Spleen (tissue), 11 donors: ENCODE measurements around the gene AGRN. TPM values are rescaled to one million over a fixed set of nuclear protein-coding genes. Genes with fewer than 3 reads are reported as not detected.
A peak's percentile ranks its signal among the peaks of the same experiment; 100 is the strongest.
"Not testable (repeated sequence)": the region's sequence is repeated elsewhere in the genome, so short reads cannot be mapped to it uniquely, and the experiment has no call there.

Source experiments
- DNase-seq: peaks from one replicate; pipeline ENCODE4 v3.0.0-alpha.2; 2020
- H3K27ac ChIP-seq, 8 donors: fragments of 200-600 bp; sonication (generic) in 7 of 8; 1 replicate in 4 of 8; 2 replicates in 4 of 8; pipeline versions ENCODE4 v1.5.0 to v1.8.0; 2016 to 2021; ENCODE audit warnings: inconsistent platforms in 4 of 8, mild to moderate bottlenecking in 4 of 8, moderate library complexity in 1 of 8
- H3K27me3 ChIP-seq, 7 donors: fragments of 200-600 bp; sonication (generic) in 6 of 7; replicated peaks in 1 of 7; 1 replicate in 4 of 7; 2 replicates in 3 of 7; pipeline versions ENCODE4 v1.5.0 to v1.8.0; 2016 to 2021; ENCODE audit warnings: inconsistent platforms in 3 of 7, mild to moderate bottlenecking in 1 of 7
- H3K36me3 ChIP-seq, 6 donors: fragments of 200-600 bp; sonication (generic) in 5 of 6; 1 replicate in 4 of 6; 2 replicates in 2 of 6; pipeline versions ENCODE4 v1.5.0 to v1.8.0; 2016 to 2021; ENCODE audit warnings: inconsistent platforms in 2 of 6
- H3K4me1 ChIP-seq, 6 donors: fragments of 200-600 bp; sonication (generic) in 5 of 6; 1 replicate in 3 of 6; 2 replicates in 3 of 6; pipeline versions ENCODE4 v1.5.0 to v1.8.0; 2016 to 2021; ENCODE audit warnings: inconsistent platforms in 3 of 6
- H3K4me3 ChIP-seq, 8 donors: fragments of 200-600 bp; sonication (generic) in 7 of 8; 1 replicate in 4 of 8; 2 replicates in 4 of 8; pipeline versions ENCODE4 v1.5.0 to v1.8.0; 2016 to 2021; ENCODE audit warnings: inconsistent platforms in 4 of 8, mild to moderate bottlenecking in 4 of 8, moderate library complexity in 2 of 8
- H3K9me3 ChIP-seq, 8 donors: fragments of 200-600 bp; sonication (generic) in 7 of 8; 1 replicate in 4 of 8; 2 replicates in 4 of 8; pipeline versions ENCODE4 v1.5.0 to v1.8.0; 2016 to 2021; ENCODE audit warnings: inconsistent platforms in 4 of 8
- CTCF ChIP-seq, 11 experiments: fragments of 200-600 bp in 7 of 11; fragments of 450-650 bp in 4 of 11; sonication (generic) in 4 of 11; IDR thresholded peaks in 8 of 11; conservative IDR thresholded peaks in 3 of 11; 1 replicate in 7 of 11; 2 replicates in 4 of 11; pipeline versions ENCODE4 v1.4.0 to v1.8.0; 2016 to 2021; ENCODE audit warnings: antibody characterized with exemption in 11 of 11, inconsistent platforms in 4 of 11, mild to moderate bottlenecking in 1 of 11
- POLR2A ChIP-seq, 3 donors: fragments of 450-650 bp; IDR thresholded peaks; one replicate each; pipeline ENCODE4 v1.5.1; 2017; ENCODE audit warnings: antibody characterized with exemption in 3 of 3, mild to moderate bottlenecking in 1 of 3
- POLR2AphosphoS5 ChIP-seq, 3 donors: sonication (generic); formaldehyde crosslinking; IDR thresholded peaks; one replicate each; pipeline ENCODE4 v1.5.1; 2017; ENCODE audit warnings: antibody characterized with exemption in 3 of 3
- WGBS, 5 donors: extraction: QIAGEN DNeasy Blood & Tissue Kit in 3 of 5; methylation state at CpG; one replicate each; pipeline versions ENCODE4 v1.1.5 to v1.1.7; 2013 to 2018; 5-methylcytosine and 5-hydroxymethylcytosine counted together
- intact Hi-C: fragments of 100-400 bp; cut with DNase I; formaldehyde crosslinking; loops from one replicate; pipeline ENCODE4 v1.15.0; 2023; ENCODE audit warnings: low total_unique reads
- polyA plus RNA-seq, 3 donors: library from polyadenylated mRNA; stranded (reverse); fragments of 200-250 nt; gene quantifications; one replicate each; pipeline ENCODE4 v1.2.1, GENCODE V29; 2013
- total RNA-seq, 7 donors: library from RNA; depleted of rRNA in 3 of 7; stranded (reverse); fragments of >200 nt in 3 of 7; fragmentation: NEBNext Ultra II Directional in 4 of 7; extraction: Animal tissue kit (Norgen Biotek cat#: 25700) in 4 of 7; gene quantifications; one replicate each; pipeline versions ENCODE4 v1.1.0 to v1.2.1, GENCODE V29; 2016 to 2021
- donor health status: healthy with polysubstance abuse.
- donor health status: DM: no; HTN: no; CAD: no; lungs with moderate emphysema.
- donor health status: DM: no; HTN: no; CAD: no.
- donor health status: Bipolar disorder and iron deficiency.
- donor health status: healthy.
- donor health status: DM: no; HTN: no; CAD: no.
- donor health status: DM: yes; HTN: yes; CAD: no.

The AGRN gene
- total and polyA plus RNA-seq, 10 donors = 4.6 to 27.2 (median 14.5) TPM

GRCh38 chr1:1024771-1025699, 5.1 kb downstream of the AGRN start:
- Histone ChIP-seq H3K27me3 (peaks cover 0 to 45% (median 15%) of the 10 kb centered on the region in 7 donors), H3K4me3 (no peak overlapping the region), H3K9me3 (no peaks in the 10 kb centered on the region), H3K4me1 (peaks cover 9 to 65% (median 27%) of the 10 kb centered on the region in 6 donors), H3K27ac (no peak overlapping the region), H3K36me3 (no peaks in the 10 kb centered on the region)
- intact Hi-C loops = no loop called here
- WGBS, 5 donors = 64 to 84% (median 68%) methylated on average over 14 to 31 of the region's 31 CpGs
- no peak for DNase-seq
- peak in 1 of 3 donors; percentile 40 for TF ChIP-seq POLR2AphosphoS5 (IDR thresholded peaks at IDR 0.05)
- no peak for TF ChIP-seq POLR2A (IDR thresholded peaks at IDR 0.05)

DNA sequence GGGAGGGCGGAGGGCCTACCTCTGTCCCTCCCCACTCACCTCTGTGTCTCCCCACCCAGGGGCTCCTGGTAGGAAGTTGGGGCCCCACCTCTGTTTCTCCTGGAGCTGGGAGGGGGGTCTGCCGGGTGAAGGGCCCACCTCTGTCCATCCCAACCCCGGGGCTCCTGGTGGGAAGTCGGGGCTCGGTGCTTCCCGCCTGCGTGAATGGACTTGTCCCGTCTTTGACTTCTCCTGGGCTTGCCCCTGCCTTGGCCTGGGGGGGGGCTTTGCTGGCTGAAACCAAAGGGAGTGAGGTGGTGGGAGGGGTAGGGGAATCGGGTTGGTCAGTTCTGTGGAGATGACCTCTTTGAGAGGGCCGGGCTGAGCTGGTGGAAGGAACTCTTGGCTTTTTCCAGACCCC, 5.8 kb downstream of the AGRN start:
- H3K4me3 ChIP-seq = no peak overlapping the region
- DNase-seq = no peak
- H3K27ac ChIP-seq = no peak overlapping the region
- TF ChIP-seq POLR2AphosphoS5 (IDR thresholded peaks at IDR 0.05) = no peak
- no peak for TF ChIP-seq POLR2A (IDR thresholded peaks at IDR 0.05)
- no peak for TF ChIP-seq CTCF (IDR thresholded peaks at IDR 0.05 in 8 of 11, conservative IDR thresholded peaks at IDR 0.05 in 3 of 11)
- peaks cover 0 to 38% (median 8%) of the 10 kb centered on the region in 7 donors for H3K27me3 ChIP-seq
- intact Hi-C loops = no loop called here
- peaks cover 5 to 58% (median 20%) of the 10 kb centered on the region in 6 donors for H3K4me1 ChIP-seq
- 79 to 90% (median 89%) methylated on average over 9 to 10 of the region's 10 CpGs for WGBS, 5 donors
- no peaks in the 10 kb centered on the region for H3K9me3 ChIP-seq
- no peaks in the 10 kb centered on the region for H3K36me3 ChIP-seq

DNA sequence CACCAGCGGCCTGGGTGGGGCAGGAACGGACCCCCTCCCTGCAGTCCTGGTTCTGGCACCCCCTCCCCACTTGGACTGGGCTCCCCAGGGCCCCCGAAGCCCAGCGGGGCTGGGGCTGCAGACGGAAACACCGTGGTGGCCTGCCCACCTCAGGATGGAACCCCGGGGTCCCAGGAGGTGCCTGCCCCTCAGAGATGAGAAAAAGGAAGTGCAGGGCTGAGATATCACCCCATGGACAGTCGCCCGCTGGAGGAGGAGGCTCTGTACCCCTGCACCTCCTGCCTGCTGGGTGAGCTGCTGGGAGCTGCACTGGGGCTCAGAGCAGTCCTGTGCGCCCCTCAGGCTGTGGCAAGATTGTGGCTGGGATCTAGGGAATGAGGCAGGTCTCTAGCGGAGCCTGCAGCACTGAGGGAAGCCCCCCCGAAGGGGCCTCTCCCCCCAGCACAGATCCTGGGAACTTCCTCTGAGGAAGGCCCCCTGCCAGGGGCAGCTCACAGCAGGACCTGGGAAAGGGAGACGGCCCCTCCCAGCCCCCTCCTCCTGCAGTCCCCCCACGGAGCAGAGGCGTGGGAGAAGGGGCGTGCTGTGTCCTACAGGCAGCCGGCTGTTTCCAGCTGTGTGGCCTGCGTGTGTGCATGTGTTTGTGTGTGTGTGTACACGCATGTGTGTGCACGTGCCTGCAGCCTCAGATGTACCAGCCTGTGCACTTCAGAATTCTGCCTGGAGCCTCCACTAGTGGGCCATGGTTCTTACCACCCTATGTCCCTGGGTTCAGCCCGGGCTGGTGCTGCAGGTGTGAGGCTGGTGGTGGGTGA, 6.9 kb downstream of the AGRN start:
- no peaks in the 10 kb centered on the region for H3K36me3 ChIP-seq
- DNase-seq = no peak
- no peak overlapping the region for H3K4me3 ChIP-seq
- H3K9me3 ChIP-seq = no peaks in the 10 kb centered on the region
- no peak for TF ChIP-seq POLR2A (IDR thresholded peaks at IDR 0.05)
- no peak for TF ChIP-seq CTCF (IDR thresholded peaks at IDR 0.05 in 8 of 11, conservative IDR thresholded peaks at IDR 0.05 in 3 of 11)
- no peak for TF ChIP-seq POLR2AphosphoS5 (IDR thresholded peaks at IDR 0.05)
- H3K4me1 ChIP-seq = peaks cover 0 to 55% (median 14%) of the 10 kb centered on the region in 6 donors
- no peak overlapping the region for H3K27ac ChIP-seq
- 46 to 59% (median 55%) methylated on average over 5 to 21 of the region's 21 CpGs for WGBS, 5 donors
- intact Hi-C loops = no loop called here
- H3K27me3 ChIP-seq = peaks cover 0 to 35% (median 6%) of the 10 kb centered on the region in 7 donors

DNA sequence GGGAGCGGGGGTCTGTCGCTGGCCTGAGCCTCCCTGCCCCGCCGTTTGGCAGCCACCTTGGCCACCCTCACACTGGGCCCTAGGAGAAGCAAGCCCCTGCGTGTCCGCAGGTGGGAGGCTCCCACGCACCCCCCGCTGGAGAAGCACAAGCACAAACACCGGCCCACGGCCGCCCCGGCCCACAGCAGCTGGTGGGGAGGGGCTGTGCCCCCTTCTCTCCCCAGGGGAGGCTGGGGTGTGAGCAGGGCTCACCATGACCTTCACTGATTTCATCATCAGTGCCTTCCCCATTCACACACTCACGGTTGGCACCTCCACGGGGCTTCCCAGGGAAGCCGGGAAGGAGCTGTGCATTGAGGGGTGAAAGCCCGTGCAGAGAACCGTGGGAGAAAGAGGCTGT, 7.9 kb downstream of the AGRN start:
- TF ChIP-seq POLR2A (IDR thresholded peaks at IDR 0.05) = no peak
- no peak for TF ChIP-seq POLR2AphosphoS5 (IDR thresholded peaks at IDR 0.05)
- no peak for TF ChIP-seq CTCF (IDR thresholded peaks at IDR 0.05 in 8 of 11, conservative IDR thresholded peaks at IDR 0.05 in 3 of 11)
- intact Hi-C loops = no loop called here
- H3K36me3 ChIP-seq = no peaks in the 10 kb centered on the region
- DNase-seq = no peak
- H3K27me3 ChIP-seq = peaks cover 3 to 37% (median 16%) of the 10 kb centered on the region in 7 donors
- peaks cover 4 to 55% (median 20%) of the 10 kb centered on the region in 6 donors for H3K4me1 ChIP-seq
- WGBS, 5 donors = 68 to 85% (median 79%) methylated on average over 13 to 17 of the region's 17 CpGs
- H3K4me3 ChIP-seq = no peak overlapping the region
- no peak overlapping the region for H3K27ac ChIP-seq
- H3K9me3 ChIP-seq = no peaks in the 10 kb centered on the region

- intact Hi-C loops, H3K36me3 ChIP-seq, H3K4me3 ChIP-seq, H3K27ac ChIP-seq, H3K9me3 ChIP-seq, DNase-seq: not testable (repeated sequence)
- Histone ChIP-seq H3K4me1 (peaks cover 4 to 49% (median 24%) of the 10 kb centered on the region in 6 donors), H3K27me3 (peaks cover 7 to 60% (median 34%) of the 10 kb centered on the region in 7 donors)
- WGBS, 5 donors = 63 to 81% (median 76%) methylated on average over 5 to 7 of the region's 7 CpGs
Measured at GRCh38 chr1:1030867-1031658, 11.1 kb downstream of the AGRN start.
